GM18909 (cell line): ENCODE results near the gene STAT5A.
"Not testable (repeated sequence)": the region's sequence is repeated elsewhere in the genome, so short reads cannot be mapped to it uniquely, and the experiment has no call there.

Experiments
- ATAC-seq: cut with Tn5 transposase; IDR thresholded peaks from one replicate; pipeline ENCODE4 v1.9.1; 2021; ENCODE audit warnings: mild to moderate bottlenecking; ENCODE audit not compliant: unreplicated experiment, poor library complexity

Gene STAT5A

DNA sequence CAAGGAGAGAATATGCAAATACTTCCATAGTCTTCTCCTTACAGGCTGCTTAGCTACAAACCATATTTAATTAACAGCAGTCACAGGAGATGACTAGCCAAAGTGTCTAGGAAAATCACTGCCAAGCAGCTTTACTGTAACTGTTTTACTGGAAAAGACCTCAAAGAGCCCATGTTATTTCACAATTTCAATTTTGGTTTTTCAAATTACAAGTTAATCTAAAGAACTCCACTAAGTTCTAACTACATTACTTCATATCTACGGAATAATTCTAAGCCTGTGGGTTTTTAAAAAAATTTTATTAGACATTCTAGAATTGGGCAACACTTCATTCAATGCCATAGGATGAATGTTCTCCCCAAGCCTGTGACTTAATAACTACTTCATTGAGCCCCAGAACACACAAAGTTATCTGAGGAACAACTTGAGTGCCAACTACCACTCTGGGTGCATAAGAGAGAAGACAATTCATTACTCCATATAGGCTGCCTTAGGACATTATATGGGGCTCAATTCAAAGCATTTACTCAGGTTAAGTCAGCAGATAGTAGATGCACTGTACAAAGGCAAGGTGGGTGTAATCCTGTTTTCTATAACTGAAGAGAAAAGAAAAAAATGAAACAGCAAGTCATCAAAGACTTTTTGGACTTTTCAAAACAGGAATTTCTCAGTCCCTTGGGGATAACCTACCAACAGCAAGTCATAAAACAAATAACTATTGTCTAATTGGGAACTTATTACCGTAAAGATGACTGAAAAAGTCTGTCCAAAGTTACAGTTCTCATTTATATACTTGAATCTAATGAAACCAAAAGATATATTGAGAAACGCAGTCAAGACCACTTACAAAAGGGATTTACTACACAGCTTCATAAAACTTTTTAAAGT lies 66.9 kb downstream of the STAT5A start:
- ATAC-seq = no peak

DNA sequence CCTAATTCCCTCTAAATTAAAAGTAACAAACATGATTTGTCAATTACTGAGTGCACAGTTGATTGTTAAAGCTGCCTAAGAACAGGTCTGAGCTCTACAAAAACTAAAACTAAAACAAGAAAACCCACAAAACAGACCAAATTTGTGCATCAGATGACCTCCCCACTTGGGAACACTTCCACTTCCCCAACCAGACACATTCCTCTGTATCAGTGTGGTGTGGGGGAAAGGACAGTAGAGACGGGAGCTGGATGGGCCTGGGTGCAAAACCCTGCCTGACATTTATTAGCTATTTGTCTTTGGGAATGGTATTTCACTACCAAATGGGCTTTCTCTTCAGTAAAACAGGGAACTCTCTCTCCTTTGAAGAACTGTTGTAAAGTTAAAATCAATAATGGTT lies 70.1 kb downstream of the STAT5A start:
- no peak for ATAC-seq

DNA sequence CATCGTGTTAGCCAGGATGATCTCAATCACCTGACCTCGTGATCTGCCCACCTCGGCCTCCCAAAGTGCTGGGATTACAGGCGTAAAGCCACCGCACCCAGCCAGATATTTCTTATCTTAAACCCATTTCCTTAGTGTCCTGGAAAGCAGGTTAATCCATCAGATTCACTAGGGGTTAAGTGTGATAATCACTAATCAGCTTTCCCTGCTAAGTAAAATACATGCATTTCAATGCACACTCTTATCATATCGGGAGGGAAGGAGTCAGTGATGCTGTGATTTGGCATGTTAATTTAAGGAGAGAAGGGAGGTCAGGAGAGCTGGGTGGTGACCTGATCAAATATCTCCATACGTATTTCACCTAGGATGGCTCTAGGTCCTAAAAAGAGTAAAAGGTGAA lies 70.8 kb downstream of the STAT5A start:
- no peak for ATAC-seq

DNA sequence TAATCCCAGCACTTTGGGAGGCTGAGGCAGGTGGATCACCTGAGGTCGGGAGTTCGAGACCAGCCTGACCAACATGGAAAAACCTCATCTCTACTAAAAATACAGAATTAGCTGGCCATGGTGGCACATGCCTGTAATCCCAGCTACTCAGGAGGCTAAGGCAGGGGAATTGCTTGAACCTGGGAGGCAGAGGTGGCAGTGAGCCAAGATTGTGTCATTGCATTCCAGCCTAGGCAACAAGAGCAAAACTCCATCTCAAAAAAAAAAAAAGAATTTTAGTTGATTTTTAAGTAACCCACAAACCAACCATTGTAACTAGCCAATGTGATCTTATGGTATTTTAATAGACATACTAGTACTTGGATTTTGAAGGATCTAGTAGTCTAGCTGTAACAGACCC lies 72.1 kb downstream of the STAT5A start:
- ATAC-seq = not testable (repeated sequence)
